HG03025 (cell line): ENCODE data around the gene COQ8A.
"Not testable (repeated sequence)": the region's sequence is repeated elsewhere in the genome, so short reads cannot be mapped to it uniquely, and the experiment has no call there.

ENCODE experiments used
- ATAC-seq: cut with Tn5 transposase; IDR thresholded peaks from one replicate; pipeline ENCODE4 v1.9.1; 2021; ENCODE audit warnings: mild to moderate bottlenecking, moderate library complexity; ENCODE audit not compliant: unreplicated experiment, low FRiP score

The COQ8A gene

GRCh38 chr1:226950871-226951270, 10.8 kb downstream of the COQ8A start:
- no peak for ATAC-seq

DNA sequence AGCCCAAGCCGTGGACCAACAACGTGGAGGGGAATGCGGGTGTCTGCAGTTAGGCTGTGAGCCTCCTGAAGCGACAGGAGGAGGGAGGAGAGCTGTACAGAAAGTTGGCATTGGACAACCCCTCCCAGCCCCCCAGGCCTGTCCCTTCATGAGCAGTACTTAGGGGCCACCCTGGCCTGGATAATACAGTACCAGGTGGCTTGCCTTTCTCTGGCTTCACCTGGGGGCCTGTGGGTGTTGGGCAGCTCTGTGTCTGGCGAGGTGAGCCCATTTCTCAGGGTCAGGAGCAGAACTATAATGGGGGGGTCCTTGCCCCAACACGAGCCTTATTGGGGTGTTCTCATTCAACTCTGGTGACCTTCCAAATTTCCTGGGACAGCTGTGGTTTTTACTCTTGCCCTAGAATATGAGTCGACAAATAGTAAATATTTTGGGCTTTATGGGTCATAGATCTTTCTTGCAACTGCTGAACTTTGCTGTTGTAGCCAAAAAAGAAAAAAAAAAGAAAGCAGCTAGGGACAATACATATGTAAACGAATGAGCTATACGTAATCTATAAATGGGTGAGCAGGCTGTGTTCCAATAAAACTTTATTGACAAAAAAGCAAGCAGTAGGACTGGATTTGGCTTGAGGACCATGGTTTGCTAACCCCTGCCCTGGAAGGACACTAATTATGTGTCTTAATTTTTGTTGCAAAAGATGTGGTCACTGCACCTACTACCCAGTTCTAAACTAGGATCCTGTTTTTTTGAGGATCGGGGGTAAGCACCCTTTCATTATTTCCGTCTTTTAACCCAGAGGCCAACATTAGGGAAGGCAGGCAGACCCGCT, 11.4 kb downstream of the COQ8A start:
- ATAC-seq: no peak

GRCh38 chr1:226952118-226952441, 12.0 kb downstream of the COQ8A start:
- no peak for ATAC-seq

DNA sequence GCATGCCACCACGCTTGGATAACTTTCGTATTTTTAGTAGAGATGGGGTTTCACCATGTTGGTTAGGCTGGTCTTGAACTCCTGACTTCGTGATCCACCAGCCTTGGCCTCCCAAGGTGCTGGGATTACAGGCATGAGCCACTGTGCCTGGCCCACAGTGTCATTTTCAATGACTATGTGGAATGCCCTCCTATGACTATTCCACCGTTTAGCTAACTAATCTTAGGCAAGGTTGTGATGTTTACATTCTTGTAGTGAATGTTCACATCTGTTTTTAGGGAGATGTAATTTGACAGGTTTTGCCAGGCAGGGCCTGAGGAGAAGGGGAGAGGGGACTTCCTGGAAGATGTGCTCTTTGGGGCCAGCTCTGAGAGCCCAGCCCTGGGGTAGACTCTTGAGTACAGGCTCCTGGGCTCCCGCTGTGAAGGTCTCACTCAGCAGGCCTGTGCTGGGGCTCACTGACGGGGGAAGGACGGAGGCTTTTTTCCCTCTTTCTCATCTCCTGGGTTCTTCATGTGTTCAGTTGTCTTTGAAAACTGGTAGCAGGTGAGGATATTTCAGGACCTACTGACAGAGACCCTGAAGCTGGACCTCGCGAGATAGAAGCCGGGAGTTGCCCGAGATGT, 13.2 kb downstream of the COQ8A start:
- ATAC-seq: no peak

- ATAC-seq: no peak
Measured at GRCh38 chr1:226954337-226954736, 14.2 kb downstream of the COQ8A start.

DNA sequence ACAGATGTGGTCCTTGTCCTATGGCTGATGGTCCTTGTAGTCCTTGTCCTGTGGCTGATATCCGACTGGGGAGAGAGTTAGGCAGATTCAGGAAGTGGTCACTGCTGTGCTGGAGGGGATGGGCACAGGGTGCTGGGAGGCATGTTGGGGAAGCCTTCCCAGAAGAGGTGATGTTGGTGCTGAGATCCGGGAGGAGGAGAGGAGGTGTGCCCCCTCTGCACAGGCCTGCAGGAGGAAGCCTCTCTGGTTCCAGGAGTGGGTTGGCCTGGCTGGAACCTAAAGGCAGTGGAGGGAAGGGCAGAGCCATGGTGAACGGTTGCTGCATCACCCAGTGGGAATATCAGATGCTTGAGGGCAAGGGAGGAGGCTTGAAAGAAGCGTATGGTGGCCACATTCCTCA, 14.7 kb downstream of the COQ8A start:
- no peak for ATAC-seq

- not testable (repeated sequence) for ATAC-seq
Measured at GRCh38 chr1:226955857-226956256, 15.8 kb downstream of the COQ8A start.

DNA sequence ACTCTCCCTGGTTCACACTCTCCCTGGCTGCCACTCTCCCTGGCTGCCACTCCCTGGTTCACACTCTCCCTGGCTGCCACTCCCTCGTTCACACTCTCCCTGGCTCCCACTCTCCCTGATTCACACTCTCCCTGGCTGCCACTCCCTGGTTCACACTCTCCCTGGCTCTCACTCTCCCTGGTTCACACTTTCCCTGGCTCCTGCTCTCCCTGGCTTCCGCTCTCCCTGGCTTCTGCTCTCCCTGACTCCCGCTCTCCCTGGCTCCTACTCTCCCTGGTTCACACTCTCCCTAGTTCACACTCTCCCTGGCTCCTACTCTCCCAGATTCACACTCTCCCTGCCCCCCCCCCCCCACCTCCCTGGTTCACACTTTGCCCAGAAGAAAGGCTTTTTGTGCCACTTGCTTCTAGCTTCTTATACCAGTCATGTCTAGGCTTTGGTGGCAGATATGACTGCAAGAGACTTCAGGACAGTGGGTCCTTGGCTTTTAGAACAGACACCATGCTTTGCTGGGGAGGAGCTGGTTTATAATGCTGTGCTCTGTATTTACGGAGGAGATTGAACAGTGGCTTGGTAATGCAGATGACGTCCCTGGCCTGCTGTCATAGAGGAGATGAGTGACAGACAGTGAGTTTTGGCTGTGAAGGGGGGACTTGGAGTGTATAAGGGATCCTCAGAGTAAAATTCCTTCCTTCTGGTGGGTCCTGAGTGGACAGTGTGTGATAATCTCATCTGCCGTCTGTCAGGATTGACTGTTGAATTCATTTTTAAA, 17.0 kb downstream of the COQ8A start:
- ATAC-seq: no peak

DNA sequence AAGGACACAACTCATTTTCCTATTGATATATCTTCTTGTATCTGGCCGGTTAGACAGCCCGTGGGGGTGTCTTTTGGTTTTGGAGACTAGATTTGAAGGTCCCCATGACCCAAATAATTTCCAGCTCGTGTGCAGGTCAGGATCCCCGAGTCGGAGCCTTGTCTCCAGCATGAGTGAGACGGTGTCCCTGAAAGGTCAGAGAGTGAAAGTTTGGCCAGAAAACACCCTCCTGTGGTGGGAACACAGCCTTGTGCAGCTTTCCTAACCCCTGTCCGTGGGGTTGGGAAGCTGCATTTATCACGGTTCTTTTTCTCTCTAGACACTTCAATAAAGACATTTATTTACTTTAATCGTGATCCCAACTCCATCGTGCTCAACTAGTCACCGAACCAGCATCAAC, 17.6 kb downstream of the COQ8A start:
- no peak for ATAC-seq

DNA sequence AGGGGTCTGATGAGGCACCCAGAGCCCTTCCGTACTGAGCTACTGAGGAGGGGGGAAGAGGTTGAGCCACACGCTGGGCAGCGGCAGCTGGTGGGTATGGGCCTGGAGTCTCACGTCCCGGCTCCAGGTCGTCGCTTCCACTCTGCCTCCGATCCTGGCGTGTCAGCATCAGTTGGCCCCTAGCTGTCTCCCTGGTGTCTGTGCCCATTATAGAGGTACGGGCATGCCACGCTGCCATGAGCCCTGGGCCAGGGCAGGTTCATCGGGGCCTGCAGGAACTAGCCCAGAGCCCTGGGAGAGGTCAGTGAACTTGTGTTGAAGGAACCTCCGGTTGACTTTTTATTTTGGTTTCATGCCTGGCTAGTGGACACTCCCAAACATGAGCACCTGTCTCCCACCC, 18.2 kb downstream of the COQ8A start:
- ATAC-seq: no peak

- no peak for ATAC-seq
Measured at GRCh38 chr1:226960256-226960655, 20.2 kb downstream of the COQ8A start.

DNA sequence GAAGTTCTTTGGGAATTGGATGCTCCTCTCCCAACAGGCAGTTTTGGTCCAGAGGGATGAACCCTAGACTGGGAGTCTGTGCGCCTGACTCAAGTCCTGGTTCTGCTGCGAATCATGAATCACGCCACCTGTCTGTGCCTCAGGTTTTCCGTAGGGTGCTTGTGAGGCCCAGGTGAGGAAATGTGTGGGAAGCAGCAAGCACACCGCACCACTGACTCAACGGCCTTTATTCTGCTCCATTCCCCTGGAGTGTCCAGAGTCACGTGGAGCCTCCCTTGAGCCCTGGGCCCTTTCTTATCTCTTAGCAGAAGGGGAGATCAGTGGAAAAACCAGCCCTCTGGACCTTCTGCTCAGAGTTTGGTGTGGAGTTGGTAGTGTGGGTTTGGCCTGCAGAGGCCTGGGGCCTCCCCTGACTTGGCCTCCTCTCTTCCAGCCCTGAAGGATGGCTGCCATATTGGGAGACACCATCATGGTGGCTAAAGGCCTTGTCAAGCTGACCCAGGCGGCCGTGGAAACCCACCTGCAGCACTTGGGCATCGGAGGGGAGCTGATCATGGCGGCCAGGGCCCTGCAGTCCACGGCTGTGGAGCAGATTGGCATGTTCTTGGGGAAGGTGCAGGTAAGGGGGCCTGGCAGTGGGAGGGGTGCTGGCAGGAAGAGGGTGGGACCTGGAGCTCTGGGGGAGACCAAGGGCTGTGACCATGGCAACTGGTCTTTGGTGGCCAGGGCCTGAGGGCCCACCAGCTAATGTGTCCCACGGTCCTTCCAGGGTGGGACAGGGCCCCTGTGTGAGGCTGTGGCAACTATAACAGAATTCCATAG, 21.1 kb downstream of the COQ8A start:
- ATAC-seq: no peak

DNA sequence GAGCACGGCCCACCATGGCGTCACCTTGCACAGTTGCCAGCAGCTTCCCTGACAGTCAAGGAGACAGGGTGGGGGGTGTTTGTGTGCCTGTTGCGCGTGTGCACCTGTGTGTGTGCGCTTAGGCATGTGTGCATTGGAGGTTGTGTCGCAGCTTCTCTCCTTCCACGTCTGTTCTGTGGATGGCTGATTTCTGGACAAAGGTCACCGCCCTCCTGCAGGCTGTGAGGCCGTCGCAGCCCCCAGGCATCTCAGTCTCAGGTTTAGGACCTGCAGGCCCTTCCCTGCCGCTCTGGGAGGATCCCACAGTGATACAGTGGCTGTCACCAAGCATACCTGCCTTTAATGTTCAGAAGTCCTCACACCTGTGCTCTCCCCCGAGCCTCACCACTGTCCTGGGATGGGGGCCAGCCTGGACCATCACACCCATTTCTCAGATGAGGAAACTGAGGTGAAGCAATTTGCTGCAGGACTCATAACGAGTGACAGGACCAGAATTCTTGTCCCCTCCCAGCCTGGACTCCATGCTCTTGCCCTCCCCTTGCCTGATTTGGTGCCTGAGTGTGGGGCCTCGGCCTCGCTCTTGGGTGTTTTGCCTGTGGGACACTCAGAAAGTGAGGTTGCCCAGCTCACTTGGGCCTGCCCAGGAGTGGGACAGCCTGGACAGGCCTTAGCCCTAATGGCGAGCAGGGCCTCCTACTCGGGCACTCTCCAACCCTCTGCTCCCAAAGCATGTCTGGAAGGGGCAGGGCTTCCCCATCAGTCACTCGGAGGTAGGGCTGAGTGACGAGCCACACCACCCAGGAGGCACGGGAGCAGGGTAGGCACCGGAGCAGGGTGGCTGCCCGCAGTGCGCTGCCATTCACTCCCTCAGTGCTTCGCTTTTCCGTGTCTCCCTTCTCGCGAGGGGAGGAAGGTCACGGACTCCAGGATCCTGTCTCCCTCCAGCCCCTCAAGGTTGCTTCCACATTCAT, 22.6 kb downstream of the COQ8A start:
- ATAC-seq: no peak

- no peak for ATAC-seq
Measured at GRCh38 chr1:226964068-226964425, 24.0 kb downstream of the COQ8A start.

DNA sequence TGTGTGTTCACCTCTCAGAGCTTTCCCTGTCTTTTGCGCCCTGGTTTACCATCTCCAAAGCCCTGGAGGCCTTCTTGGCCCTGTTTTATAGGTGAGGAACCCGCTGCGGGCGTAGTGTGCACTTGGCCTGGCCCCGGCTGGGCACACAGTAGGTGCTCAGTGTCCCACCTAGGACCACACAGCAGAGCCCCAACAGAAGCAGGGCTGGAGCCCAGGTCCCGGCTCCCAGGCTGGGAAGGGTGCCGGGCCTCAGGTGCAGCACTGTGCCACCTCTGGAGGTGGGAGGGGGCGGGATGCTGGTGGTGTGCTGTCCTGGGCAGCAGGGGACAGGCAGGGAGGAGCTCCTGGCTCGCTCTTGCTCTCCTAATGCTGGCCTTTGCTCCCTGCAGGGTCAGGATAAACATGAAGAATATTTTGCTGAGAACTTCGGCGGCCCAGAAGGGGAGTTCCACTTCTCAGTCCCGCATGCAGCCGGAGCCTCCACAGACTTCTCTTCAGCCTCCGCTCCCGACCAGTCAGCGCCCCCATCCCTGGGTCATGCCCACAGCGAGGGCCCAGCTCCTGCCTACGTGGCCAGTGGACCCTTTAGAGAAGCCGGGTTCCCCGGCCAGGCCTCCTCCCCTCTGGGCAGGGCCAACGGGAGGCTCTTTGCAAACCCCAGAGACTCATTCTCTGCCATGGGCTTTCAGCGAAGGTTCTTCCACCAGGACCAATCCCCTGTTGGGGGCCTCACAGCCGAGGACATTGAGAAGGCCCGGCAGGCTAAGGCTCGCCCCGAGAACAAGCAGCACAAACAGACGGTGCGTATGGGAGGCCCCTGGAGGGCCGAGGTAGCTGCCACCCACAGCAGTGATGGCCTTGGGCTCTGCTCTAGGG, 24.8 kb downstream of the COQ8A start:
- ATAC-seq: no peak

- ATAC-seq: no peak
Measured at GRCh38 chr1:226965581-226966440, 25.7 kb downstream of the COQ8A start.

DNA sequence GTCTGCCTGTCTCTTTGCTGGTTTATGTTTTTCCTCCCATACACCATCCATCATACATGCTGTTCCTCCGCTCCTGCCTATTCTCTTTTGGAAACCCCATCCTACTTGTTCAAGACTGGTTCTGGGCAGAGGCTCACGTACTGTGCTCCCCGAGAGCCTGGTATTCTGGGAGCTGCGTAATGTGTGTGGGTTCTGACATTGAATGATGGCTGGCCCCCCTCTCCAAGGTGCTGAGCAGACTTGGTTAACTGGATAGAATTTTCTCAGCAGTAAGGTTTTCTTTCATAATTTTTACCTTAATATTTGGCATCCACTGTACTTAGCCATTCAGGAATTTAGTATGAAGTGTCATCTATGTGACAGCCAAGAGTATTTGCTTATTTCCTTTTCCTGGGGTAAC, 26.6 kb downstream of the COQ8A start:
- ATAC-seq: no peak

- no peak for ATAC-seq
Measured at GRCh38 chr1:226967665-226968064, 27.6 kb downstream of the COQ8A start.
